ENCODE measurements around the gene CACNA2D1. TPM values are rescaled to one million over a fixed set of nuclear protein-coding genes. Genes with fewer than 3 reads are reported as not detected.

CACNA2D1 gene
- total RNA-seq, 1 donor from 2014 or later: 32.9 TPM

DNA sequence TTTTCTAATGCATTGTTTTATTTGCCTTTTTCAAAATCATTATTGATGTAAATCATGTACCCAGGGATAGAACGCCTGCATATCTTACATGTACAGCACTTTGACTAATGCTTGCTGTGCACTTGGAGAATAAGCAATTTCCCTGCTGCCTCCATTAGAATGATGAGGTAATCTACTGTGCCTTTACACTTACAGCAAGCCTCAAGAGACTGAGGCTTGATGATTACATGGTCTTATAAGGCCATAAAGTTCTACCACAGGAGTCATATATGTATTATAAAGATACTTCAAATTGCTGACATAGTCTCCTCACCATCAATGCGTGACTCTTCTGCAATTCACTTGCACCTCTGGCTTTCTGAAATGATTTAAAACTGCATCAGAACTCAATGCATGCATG, 345.2 kb downstream of the CACNA2D1 start:
- Mint-ChIP-seq H3K9me3 (ENCODE audit: low read depth) (no peaks in the 10 kb centered on the region), H3K27ac (ENCODE audit: unreplicated experiment) (no peak overlapping the region), H3K27me3 (ENCODE audit: low read depth) (no peaks in the 10 kb centered on the region), H3K36me3 (ENCODE audit: low read depth) (peaks cover 2% of the 10 kb centered on the region), H3K4me1 (ENCODE audit: low read depth) (no peaks in the 10 kb centered on the region), H3K4me3 (ENCODE audit: unreplicated experiment) (no peak overlapping the region)
- DNase-seq (ENCODE audit: low spot score): no peak
- TF ChIP-seq, protein P1, sequence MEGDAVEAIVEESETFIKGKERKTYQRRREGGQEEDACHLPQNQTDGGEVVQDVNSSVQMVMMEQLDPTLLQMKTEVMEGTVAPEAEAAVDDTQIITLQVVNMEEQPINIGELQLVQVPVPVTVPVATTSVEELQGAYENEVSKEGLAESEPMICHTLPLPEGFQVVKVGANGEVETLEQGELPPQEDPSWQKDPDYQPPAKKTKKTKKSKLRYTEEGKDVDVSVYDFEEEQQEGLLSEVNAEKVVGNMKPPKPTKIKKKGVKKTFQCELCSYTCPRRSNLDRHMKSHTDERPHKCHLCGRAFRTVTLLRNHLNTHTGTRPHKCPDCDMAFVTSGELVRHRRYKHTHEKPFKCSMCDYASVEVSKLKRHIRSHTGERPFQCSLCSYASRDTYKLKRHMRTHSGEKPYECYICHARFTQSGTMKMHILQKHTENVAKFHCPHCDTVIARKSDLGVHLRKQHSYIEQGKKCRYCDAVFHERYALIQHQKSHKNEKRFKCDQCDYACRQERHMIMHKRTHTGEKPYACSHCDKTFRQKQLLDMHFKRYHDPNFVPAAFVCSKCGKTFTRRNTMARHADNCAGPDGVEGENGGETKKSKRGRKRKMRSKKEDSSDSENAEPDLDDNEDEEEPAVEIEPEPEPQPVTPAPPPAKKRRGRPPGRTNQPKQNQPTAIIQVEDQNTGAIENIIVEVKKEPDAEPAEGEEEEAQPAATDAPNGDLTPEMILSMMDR (IDR thresholded peaks at IDR 0.05): no peak

DNA sequence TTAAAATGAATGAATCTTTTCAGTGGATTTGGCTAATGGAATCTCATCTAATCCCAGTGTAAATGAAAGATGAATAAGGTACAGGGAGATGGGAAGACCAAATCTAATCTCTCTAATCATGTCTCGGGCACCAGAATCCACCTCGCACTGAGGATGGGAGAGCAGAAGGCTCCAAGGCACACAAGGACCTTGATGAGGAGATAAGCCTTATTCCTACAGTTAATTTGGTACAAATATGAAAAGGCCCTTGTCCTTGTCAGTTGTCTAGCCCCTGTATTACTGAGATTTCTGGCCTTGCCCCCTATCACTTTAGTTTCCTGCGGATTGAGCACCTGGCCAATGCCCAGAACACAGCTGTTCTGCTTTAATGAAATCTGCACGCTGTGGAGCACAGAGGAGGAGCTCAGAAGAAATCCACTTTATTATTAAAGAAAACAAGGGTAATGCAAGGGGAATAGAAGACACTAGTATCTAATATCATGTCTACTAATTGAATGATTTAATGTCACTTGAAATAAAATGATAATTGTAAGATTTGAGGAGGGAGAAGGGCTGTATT, 352.4 kb downstream of the CACNA2D1 start:
- no peaks in the 10 kb centered on the region for H3K36me3 Mint-ChIP-seq (ENCODE audit: low read depth)
- no peak for DNase-seq (ENCODE audit: low spot score)
- H3K4me1 Mint-ChIP-seq (ENCODE audit: low read depth): no peaks in the 10 kb centered on the region
- TF ChIP-seq, protein P1 (IDR thresholded peaks at IDR 0.05): no peak
- no peak overlapping the region for H3K27ac Mint-ChIP-seq (ENCODE audit: unreplicated experiment)
- H3K27me3 Mint-ChIP-seq (ENCODE audit: low read depth): no peaks in the 10 kb centered on the region
- no peak overlapping the region for H3K4me3 Mint-ChIP-seq (ENCODE audit: unreplicated experiment)
- no peaks in the 10 kb centered on the region for H3K9me3 Mint-ChIP-seq (ENCODE audit: low read depth)

DNA sequence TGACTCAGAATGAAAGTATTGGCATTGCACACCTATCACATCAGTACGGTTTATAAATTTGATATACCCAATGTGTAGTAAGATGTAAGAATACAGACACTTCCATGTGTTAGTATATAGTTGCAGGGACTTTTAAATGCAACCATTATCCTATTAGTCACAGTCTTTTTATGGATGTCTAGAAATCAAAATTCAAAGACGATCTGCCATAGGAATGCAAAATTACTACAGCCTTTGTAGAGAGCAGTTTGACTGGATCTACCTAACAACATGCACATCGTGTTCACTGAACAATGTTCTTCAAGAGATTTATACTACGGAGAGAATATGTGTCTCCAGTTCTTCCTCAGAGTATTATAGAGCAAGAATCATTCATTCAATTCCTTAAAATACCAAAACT, 356.5 kb downstream of the CACNA2D1 start:
- Mint-ChIP-seq H3K9me3 (ENCODE audit: low read depth) (no peaks in the 10 kb centered on the region), H3K4me1 (ENCODE audit: low read depth) (no peaks in the 10 kb centered on the region), H3K36me3 (ENCODE audit: low read depth) (peaks cover 3% of the 10 kb centered on the region), H3K27me3 (ENCODE audit: low read depth) (no peaks in the 10 kb centered on the region), H3K4me3 (ENCODE audit: unreplicated experiment) (no peak overlapping the region), H3K27ac (ENCODE audit: unreplicated experiment) (no peak overlapping the region)
- TF ChIP-seq, protein P1 (IDR thresholded peaks at IDR 0.05): no peak
- no peak for DNase-seq (ENCODE audit: low spot score)

DNA sequence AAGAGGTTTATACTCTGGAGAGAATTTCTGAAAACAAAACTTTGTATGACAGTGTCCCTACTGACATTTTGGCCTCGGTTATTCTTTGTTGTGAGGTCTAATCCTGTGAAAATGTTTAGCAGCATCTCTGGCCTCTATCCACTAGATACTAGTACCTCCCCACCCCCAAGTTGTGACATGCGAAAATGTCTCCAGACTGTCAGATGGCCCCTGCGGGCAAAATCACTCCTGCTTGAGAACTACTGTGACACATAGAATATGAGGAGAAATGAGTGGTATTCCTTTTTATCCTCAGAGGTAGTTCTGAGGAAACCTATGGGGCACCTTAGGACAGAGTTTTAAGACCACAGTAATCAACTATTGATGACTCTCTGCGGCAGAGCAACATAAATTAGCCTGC, 358.5 kb downstream of the CACNA2D1 start:
- no peak for DNase-seq (ENCODE audit: low spot score)
- no peak overlapping the region for H3K27ac Mint-ChIP-seq (ENCODE audit: unreplicated experiment)
- H3K9me3 Mint-ChIP-seq (ENCODE audit: low read depth): no peaks in the 10 kb centered on the region
- TF ChIP-seq, protein P1 (IDR thresholded peaks at IDR 0.05): no peak
- no peak overlapping the region for H3K4me3 Mint-ChIP-seq (ENCODE audit: unreplicated experiment)
- H3K36me3 Mint-ChIP-seq (ENCODE audit: low read depth): peaks cover 3% of the 10 kb centered on the region
- H3K27me3 Mint-ChIP-seq (ENCODE audit: low read depth): no peaks in the 10 kb centered on the region
- H3K4me1 Mint-ChIP-seq (ENCODE audit: low read depth): no peaks in the 10 kb centered on the region

DNA sequence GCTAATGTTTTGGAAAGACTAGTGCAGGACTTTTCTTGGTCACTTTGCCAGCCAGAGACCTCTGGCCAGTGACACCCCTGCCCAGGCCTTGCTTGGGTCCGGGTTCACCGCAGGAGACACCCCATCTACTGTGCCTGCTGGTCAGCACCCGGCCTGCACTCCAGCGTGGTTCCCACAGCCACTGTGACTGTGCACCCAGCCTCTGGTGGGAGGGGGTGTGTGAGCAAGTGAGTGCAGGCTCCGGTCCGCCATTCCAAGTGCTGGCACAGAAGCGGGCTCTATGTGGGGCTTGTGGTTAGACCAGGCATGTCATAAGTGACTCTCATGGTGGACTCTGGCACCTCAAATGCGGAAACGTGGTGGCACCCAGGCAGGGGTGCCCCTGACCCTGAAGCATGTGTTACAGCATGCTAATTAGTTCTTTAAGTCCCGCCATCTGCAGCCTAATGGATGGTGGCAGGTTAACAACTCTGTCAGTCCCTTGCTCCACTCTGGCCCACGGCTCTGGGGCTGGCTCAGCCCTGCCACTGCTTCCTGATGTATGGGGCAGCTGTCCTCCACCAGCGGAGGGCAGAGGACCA, 361.8 kb downstream of the CACNA2D1 start:
- Mint-ChIP-seq H3K4me3 (ENCODE audit: unreplicated experiment) (no peak overlapping the region), H3K4me1 (ENCODE audit: low read depth) (no peaks in the 10 kb centered on the region), H3K9me3 (ENCODE audit: low read depth) (no peaks in the 10 kb centered on the region), H3K27ac (ENCODE audit: unreplicated experiment) (no peak overlapping the region), H3K36me3 (ENCODE audit: low read depth) (peaks cover 3% of the 10 kb centered on the region), H3K27me3 (ENCODE audit: low read depth) (no peaks in the 10 kb centered on the region)
- peak; percentile 75 for DNase-seq (ENCODE audit: low spot score)
- TF ChIP-seq, protein P1 (IDR thresholded peaks at IDR 0.05): no peak
